Measurements from ENCODE around the gene ADAMTS7.
"Not testable (repeated sequence)": the region's sequence is repeated elsewhere in the genome, so short reads cannot be mapped to it uniquely, and the experiment has no call there.

ADAMTS7 gene

DNA sequence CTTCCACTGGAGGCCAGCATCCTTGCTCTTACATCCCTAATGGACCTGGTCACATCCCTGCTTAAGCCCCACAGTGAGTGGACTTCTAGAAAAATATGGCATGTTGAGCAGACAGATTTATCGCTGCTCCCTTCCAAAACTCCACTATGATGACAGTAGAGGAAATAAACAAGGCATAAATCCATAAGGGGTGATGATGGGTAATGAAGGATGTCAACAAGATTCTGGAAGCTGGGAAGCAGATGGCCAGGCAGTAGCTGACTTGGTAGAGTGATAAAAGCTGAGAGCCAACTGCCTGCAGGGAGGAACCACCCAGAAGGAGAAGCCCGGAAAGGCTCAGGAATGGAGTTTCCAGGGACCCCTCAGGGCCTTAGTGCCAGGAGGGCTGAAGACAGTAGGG, 28.9 kb downstream of the ADAMTS7 start:
- DNase-seq (ENCODE audit: low read depth in 2 of 2), result not testable (repeated sequence)

DNA sequence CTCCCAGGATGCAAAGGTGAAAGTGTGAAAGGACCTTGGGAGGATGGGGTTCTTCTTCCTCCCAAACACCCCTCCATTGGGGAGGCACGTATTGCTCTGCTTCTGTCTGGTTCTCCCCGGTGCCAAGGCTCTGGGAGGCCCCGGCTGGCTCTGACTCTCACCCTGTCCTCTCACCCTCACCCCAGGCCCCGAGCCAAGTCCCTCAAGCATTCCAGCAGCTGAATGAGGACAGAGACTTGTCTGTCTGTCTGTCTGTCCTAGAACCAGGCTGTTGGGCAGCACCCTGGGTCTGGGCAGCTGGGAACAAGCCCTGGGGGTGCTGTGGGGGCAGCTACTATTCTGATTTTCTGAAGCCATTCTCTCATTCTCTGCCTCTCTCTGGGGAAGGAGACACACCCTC, 29.9 kb downstream of the ADAMTS7 start:
- DNase-seq (ENCODE audit: low read depth in 2 of 2), result not testable (repeated sequence)

DNA sequence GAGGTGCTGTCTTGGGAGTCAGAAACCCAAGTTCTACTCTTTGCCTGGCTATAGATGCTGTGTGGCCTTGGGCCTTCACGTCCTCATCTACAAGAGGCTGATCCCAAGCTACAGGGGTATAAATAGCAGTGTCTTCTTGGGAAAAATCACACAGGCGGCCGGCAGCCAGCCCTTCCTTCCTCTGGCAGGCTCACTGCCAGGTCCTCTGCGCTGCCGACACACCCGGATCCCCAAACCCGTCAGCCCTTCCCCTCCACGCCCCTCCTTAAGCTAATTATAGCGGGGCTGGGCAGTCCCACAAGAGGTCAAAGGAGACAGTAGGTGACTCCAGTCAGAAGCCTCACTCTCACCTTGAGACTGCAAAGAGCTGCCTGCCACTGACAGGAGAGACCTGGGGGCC, 31.3 kb downstream of the ADAMTS7 start:
- DNase-seq (ENCODE audit: low read depth in 2 of 2), result not testable (repeated sequence)

DNA sequence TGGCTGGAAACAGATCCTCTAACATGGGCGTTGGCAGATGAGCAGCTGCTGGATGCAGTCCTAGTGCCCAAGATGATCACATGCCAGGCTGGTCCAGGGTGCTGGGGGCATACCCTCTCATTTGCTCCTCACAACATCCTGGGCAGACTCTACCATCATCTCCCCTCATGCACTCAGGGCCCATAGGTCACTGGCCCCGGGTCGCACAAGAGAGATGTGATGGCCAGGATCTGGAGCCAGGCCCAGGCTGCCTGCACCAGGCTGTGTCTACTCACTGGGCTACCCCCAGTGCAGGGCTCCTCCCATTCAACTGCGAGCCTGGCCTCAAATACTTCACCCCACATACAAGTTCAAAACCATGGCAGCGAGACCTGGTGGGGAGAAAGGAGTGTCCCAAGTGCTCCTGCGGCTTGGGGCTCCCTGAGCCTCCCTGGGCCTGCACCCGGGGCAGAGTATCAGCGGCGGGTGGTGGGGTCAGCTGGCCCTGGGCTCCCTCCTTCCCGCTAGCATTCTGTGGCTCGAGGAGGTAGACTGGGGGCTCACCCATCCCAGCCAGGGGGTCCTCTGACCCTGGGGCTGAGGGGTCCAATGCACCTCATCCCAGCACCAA, 32.0 kb downstream of the ADAMTS7 start:
- DNase-seq (ENCODE audit: low read depth in 2 of 2), result not testable (repeated sequence)

- no peak for DNase-seq (ENCODE audit: low read depth in 2 of 2)
These were observed 32.8 kb downstream of the ADAMTS7 start for GRCh38 chr15:78778422-78778821.

DNA sequence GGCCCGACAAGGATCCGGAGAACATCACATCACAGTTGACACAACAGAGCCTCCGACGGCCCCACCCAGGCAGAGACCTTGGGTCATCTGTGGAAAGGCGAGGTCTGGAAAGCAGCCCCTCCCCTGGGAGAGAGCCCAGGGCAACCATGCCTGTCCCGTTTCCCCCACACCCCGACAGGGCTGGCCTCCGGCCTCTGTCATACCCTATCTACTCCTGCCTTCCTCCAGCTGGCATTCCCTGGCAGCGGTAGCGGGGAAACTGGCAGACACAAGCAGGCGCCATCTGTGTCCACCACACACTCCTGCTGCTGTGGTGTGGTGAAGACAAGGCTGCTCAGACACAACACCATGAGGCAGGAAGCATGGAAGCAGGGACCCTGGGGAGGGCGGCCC, 33.3 kb downstream of the ADAMTS7 start:
- not testable (repeated sequence) for DNase-seq (ENCODE audit: low read depth in 2 of 2)

DNA sequence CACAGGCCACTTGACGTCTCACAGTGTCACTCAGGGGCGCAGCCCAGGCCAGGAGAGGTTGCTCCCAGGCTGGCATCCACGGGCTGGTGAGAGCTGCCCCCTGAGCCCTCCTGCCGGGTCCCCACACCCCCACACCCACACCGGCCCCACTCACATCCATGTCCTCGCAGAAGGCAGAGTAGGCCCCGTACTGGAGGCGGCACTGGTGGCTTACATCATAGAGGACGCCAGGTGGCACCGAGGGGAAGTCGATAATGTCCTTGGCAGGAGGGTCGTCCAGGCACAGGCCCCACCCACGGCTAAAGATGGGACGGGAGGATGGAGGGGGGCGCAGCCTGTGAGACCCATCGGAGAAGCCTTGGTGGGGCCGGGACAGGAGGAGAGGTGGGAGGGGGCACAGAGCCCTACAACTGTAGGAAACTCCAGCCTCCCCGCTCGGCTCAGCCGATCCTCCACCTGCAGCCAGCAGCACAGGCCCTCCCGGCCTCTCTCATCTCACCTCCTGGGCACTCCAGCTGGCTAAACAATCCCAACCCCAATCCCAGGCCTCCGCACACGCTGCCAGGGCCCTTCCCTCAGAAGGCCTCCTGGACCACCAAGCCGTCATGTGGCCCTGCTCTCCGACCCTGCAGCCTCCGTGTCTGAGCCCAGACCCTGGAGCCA, 33.8 kb downstream of the ADAMTS7 start:
- not testable (repeated sequence) for DNase-seq (ENCODE audit: low read depth in 2 of 2)

DNA sequence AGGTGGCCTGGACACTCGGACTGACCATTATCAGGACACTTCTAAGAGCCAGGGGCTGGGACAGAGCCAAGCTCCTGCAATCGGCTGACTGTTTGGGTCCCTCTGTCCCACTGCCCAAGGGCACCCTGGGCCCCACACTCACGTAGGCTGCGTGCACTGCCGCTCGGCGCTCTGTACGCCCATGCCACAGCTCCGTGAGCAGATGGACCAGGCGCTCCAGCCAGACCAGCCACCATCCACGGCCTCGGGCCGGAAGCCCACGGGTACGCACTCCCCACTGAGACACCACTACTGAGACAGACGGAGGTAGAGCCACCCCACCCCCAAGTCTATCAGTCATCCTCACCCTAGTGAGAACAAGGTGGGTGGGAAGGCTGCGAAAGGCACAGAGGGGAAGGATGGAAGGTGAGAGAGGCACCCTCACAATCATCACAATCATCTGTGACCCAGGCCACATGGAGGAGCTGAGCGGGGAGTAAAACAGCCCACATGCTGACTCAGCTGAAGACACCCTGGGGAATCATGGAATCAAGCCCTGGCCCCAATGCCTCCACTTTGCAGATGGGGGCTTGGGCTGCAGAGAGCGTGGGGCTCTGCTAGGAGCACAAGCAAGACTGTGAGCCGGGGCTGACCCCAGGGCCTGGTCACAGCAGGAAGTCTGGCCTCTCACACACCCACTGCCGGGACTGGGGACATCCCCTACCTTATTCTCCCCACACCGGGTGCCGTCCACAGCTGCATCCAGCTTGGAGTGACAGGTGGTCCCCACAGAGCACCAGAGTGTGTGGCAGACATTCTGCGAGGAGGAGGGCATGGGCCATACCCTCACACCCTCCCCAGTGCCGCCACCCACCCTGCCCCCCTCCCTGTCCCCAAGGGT, 35.0 kb downstream of the ADAMTS7 start:
- not testable (repeated sequence) for DNase-seq (ENCODE audit: low read depth in 2 of 2)

DNA sequence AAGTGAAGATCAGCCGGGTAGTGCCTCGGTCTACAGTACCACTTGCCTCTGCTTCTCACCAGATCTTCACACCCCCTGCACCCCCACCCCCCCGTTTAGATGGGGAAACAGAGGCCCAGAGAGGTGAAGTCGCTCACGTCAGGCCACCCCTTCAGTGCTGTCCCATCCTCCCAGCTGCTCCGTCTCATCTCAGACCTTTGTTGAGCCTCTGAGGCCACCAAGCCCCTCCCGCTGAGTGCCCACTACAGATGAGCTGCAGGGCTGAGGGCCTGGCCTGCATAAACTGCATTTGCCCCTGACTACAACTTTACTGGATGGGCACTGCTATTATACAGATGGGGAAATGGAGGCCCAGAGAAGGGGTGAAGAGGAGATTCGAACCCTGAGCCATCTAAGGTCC, 35.8 kb downstream of the ADAMTS7 start:
- no peak for DNase-seq (ENCODE audit: low read depth in 2 of 2)

DNA sequence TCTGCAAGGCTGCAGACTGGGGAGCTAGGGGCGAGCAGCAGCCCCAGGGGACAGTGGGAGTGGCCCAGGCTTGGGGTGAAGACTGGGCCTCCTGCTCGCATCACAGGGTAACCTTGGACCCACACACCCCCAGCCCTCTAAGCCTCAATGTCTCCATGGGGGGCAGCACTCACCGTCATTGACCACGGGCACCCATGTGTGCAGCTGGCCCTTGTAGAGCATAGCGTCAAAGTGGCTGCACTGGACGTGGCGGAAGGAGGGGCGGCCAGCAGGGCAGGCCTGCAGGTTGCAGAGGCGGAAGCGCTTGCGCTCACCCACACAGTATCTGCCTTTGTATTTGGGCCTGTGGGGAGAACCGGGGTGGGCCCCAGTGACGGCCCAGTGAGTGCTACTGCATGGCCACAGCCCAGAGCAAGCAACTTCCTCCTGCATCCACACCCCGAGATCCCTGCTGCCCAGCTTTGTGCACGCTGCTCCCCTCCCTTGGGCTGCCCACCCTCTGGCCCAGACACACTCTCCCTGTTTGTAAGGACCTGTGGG, 36.7 kb downstream of the ADAMTS7 start:
- DNase-seq (ENCODE audit: low read depth in 2 of 2), result not testable (repeated sequence)

GRCh38 chr15:78773765-78774450, 37.4 kb downstream of the ADAMTS7 start:
- not testable (repeated sequence) for DNase-seq (ENCODE audit: low read depth in 2 of 2)

- no peak for DNase-seq (ENCODE audit: low read depth in 2 of 2)
These were observed 38.5 kb downstream of the ADAMTS7 start for GRCh38 chr15:78772738-78773137.

- not testable (repeated sequence) for DNase-seq (ENCODE audit: low read depth in 2 of 2)
These were observed 39.7 kb downstream of the ADAMTS7 start for GRCh38 chr15:78771436-78772000.

- DNase-seq (ENCODE audit: low read depth in 2 of 2), result not testable (repeated sequence)
These were observed 40.2 kb downstream of the ADAMTS7 start for GRCh38 chr15:78771020-78771419.

- DNase-seq (ENCODE audit: low read depth in 2 of 2), result not testable (repeated sequence)
These were observed 41.6 kb downstream of the ADAMTS7 start for GRCh38 chr15:78769473-78770225.

DNA sequence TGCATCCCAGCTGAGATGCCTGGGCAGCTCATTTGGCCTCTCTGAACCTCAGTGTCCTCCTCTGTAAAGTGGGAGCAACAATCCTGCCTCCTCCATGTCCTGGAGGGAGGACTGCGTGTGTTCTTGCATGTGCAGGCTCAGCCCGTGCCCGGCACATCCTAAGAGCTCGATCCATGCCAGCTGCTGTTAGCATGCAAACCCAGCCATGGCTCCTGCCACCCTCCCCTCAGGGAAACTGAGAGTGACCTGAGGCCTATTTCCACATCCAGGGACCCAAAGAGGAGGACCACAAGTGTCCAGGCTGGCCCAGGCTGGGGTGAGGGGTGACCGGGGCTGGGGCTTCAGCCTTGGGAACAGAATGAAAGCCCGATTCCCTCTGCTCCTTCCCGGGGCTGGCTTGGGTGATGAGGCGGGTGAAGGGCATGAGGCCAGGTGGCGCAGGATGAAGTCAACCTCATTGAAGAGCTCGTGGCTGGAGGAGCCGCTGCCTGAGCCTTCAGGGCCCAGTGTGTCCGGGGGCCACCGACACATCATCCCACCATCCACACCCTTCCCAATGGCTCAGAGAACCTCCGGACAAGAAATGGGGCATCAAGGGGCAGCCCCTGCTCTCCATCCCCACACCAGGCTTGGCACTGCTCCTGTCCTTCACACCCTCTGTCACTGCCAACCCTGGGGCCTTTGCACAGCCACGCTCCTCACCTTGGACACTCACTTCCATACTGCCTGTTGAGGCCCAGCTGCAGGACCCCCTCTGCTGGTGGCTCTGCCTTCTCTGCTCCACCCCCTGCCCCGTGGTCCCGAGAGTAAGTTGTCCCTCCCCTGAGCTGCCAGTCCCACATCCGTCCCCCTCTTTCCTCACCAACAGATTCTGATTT, 42.5 kb downstream of the ADAMTS7 start:
- DNase-seq (ENCODE audit: low read depth in 2 of 2), result no peak

- no peak for DNase-seq (ENCODE audit: low read depth in 2 of 2)
These were observed 43.2 kb downstream of the ADAMTS7 start for GRCh38 chr15:78768096-78768495.

DNA sequence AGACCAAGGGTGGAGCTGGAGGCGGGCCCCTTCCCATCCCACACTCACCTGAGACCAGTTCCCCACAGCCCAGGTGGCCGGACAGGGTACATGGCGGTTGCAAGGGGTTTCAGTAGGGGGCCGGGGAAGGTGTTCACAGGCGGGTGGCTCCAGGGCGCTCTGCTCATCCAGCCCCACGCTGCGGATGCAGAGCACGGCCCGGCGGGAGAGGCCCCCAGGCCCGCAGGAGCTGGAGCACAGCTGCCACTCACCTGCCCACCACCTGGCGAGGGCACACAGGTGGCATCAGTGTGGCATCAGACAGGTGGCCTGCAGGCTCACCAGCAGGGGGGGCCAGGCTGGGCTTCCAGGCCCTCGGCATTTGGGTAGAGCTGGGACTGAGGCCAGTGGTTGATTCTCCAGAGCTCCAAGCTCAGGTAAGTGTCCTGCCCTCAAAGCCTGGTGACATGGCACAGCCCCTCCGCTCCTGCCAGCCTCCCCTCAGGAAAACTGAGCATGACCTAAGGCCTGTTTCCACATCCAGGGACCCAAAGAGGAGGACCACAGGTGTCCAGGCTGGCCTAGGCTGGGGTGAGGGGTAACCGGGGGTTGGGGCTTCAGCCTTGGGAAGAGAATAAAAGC, 43.8 kb downstream of the ADAMTS7 start:
- DNase-seq (ENCODE audit: low read depth in 2 of 2), result no peak

GRCh38 chr15:78766641-78767071, 44.6 kb downstream of the ADAMTS7 start:
- DNase-seq (ENCODE audit: low read depth in 2 of 2), result not testable (repeated sequence)
